GM23248 (cell line): ENCODE results near the gene ETV5.

Source experiments
- EZH2 ChIP-seq: fragments of 200-600 bp; sonication (generic); IDR thresholded peaks from 2 replicates; pipeline ENCODE4 v1.6.1; 2018; ENCODE audit warnings: antibody characterized with exemption, mild to moderate bottlenecking; ENCODE audit not compliant: insufficient read depth, poor library complexity, severe bottlenecking
- EZH2phosphoT487 ChIP-seq: fragments of 200-600 bp; sonication (generic); IDR thresholded peaks from 2 replicates; pipeline ENCODE4 v1.6.1; 2018; ENCODE audit warnings: antibody characterized with exemption, moderate library complexity, mild to moderate bottlenecking, low read depth; ENCODE audit not compliant: insufficient read depth

DNA sequence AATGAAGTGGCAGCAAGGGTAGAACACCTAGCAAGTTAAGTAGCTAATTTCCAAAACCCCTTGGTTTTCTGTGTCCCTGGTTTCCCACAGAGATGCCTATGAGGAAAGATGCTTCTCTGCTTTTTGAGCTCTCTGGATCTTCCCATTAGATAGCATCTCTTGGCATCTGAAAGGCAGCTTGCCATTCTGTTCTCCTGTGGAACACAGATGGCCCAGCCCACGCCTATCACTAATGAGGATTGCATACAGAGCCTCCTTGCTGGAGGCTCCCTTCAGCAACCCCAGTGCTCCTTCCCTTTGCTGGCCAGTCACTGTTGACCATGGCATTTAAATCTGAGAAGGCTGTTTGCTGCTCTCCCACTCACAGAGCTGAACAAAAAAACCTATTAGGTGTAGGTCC, 34.4 kb upstream of the ETV5 start:
- TF ChIP-seq EZH2 (no peak), EZH2phosphoT487 (no peak)
